Measurements from ENCODE around the gene CAPRIN1.

Gene CAPRIN1

GRCh38 chr11:34146866-34147265 is 95.3 kb downstream of the CAPRIN1 start:
- TF ChIP-seq CTCF (IDR thresholded peaks at IDR 0.05; ENCODE audit: low read depth, low read length) = no peak
- DNase-seq (ENCODE audit: extremely low read depth, low read depth) = no peak

GRCh38 chr11:34147581-34147980 is 96.0 kb downstream of the CAPRIN1 start:
- no peak for TF ChIP-seq CTCF (IDR thresholded peaks at IDR 0.05; ENCODE audit: low read depth, low read length)

GRCh38 chr11:34148504-34149165 is 97.1 kb downstream of the CAPRIN1 start:
- TF ChIP-seq CTCF (IDR thresholded peaks at IDR 0.05; ENCODE audit: low read depth, low read length) = no peak
- DNase-seq (ENCODE audit: extremely low read depth, low read depth) = no peak

More at GRCh38 chr11:34147581-34147980, 96.0 kb downstream of the CAPRIN1 start:
- no peak for DNase-seq (ENCODE audit: extremely low read depth, low read depth)

- no peak for DNase-seq (ENCODE audit: extremely low read depth, low read depth)
- TF ChIP-seq CTCF (IDR thresholded peaks at IDR 0.05; ENCODE audit: low read depth, low read length) = no peak
Measured at GRCh38 chr11:34149274-34149673, 97.7 kb downstream of the CAPRIN1 start.

GRCh38 chr11:34149786-34150185 is 98.3 kb downstream of the CAPRIN1 start:
- peak; percentile 44 for TF ChIP-seq CTCF (IDR thresholded peaks at IDR 0.05; ENCODE audit: low read depth, low read length)
- DNase-seq (ENCODE audit: extremely low read depth, low read depth) = no peak

GRCh38 chr11:34150494-34151151 is 99.1 kb downstream of the CAPRIN1 start:
- TF ChIP-seq CTCF (IDR thresholded peaks at IDR 0.05; ENCODE audit: low read depth, low read length) = no peak
- peak; percentile 10 for DNase-seq (ENCODE audit: extremely low read depth, low read depth)

Data from AG09319 (cell line).